Stimulated activated naive CD4-positive, alpha-beta T cell treated with Interleukin-2 at 50 U/mL for 16 hours (primary cell): ENCODE results near the gene CCNL2.
"Not testable (repeated sequence)": the region's sequence is repeated elsewhere in the genome, so short reads cannot be mapped to it uniquely, and the experiment has no call there.

Source experiments
- DNase-seq: peaks from one replicate; lab custom pipeline; 2025; lab: John Stamatoyannopoulos, UW

CCNL2 gene

DNA sequence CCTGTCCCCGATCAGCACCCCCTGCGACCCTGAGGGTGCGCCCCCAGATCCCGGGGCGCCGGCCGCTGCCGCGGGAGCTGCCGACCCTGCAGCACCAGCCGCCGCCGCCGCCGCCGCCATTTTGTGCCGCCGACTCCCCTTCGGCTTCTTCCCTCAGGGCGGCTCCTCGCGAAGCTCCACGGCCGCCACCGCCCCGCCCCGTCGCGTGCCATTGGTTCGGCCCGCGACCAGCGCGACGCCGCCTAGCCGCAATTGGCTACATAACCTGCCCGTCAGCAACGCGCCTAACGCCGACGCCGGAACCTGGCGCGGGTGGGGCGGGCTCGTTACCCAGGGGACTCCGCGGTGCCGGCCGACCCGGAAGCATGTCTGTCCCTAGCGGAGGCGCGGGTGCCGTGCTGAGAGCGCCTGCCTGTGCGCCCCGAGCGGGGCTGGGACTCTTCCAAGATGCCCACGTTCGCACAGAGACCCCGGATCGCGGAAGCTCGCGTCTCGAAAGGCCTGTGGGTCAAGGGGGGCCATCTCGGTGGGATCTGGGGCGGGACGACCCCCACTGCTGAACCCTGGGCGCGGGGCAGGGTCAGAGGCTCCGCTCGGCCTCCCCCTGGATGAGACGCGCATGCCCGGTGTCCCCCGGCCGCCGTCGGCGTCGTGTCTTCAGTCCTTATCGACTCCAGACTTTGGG lies at the start of gene CCNL2:
Gene CCNL2 (minus strand): TSS at position 149 of the 685 bp plus-strand sequence. CDS start 29 bp downstream, at position 120.
- DNase-seq = peak; percentile 100

- DNase-seq = not testable (repeated sequence)
These were observed 47.5 kb upstream of the CCNL2 start for GRCh38 chr1:1446631-1447030.

GRCh38 chr1:1442069-1442770 lies 43.1 kb upstream of the CCNL2 start:
- DNase-seq = no peak

DNA sequence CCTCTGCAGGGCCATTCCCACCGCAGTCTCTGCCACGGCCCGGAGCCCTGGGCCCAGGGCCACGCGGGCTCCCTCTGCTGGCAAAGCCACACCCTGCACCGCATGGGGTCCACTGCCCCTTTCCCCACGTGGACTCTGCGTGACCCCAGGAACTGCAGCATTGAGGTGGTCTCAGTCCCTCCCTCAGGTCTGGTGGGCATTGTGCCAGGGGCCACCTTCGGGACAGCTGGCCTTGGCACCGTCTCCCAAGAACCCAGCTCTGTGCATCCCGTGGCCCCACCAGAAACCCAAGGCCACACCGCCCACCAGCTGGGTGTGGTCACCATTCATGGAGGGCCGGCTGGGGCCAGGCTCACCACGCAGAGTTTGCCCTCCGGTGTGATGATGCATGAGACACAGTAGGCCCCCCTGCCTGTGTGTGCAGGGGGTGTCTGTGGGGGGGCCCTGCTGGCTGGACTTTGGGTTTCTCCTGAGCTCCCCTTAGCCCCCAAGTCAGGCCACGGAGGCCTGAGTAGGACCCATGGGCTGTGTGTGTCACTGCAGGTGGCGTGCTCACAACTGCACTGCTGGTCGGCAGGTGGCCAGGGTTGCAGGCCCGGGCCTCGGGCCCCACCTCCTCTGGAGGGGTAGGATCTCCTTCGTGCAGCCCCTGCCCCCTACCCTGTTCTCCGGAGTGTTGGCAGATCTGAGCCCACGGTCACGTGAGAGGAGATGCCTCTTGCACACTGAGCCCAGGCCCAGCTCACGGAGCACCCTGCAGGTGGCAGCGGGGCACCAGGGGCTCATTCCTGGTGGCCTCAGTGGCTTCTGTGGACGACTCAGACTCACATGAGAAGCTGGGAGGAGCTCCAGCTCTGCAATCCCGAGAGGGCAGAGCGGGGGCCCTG lies 42.1 kb upstream of the CCNL2 start:
- peak; percentile 27 for DNase-seq

- DNase-seq = no peak
These were observed 41.3 kb upstream of the CCNL2 start for GRCh38 chr1:1440262-1441001.

DNA sequence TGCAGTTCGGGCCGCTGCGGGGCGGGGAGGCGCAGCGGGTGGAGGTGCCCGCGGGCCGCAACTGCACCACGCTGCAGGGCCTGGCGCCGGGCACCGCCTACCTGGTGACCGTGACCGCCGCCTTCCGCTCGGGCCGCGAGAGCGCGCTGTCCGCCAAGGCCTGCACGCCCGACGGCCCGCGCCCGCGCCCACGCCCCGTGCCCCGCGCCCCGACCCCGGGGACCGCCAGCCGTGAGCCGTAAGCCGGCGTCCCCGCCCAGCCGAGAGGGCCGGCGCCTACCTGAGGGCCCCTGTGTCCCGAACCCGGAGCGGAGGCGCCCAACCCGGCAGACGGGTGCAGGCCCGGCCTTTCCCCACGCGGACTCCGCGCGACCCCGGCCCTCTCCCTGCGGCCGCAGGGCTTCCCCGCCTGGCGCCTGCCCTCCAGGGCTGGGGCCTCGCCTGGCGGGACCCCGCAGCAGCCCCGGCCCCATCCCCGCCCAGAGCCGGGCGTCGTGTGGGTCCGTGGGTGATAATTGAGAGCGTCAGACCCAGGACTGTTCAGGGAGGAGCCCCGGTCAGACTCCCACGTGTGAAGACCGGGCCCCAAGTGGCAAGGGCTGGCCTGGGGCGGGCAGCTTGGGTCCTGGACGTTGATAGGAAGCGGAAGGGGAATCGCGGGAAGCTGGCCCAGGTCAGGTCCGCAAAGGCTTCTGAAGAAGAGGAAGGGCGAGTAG lies 40.6 kb upstream of the CCNL2 start:
- no peak for DNase-seq

GRCh38 chr1:1438531-1439381 lies 39.6 kb upstream of the CCNL2 start:
- no peak for DNase-seq

GRCh38 chr1:1437904-1438376 lies 38.8 kb upstream of the CCNL2 start:
- no peak for DNase-seq

GRCh38 chr1:1437033-1437903 lies 38.1 kb upstream of the CCNL2 start:
- no peak for DNase-seq

DNA sequence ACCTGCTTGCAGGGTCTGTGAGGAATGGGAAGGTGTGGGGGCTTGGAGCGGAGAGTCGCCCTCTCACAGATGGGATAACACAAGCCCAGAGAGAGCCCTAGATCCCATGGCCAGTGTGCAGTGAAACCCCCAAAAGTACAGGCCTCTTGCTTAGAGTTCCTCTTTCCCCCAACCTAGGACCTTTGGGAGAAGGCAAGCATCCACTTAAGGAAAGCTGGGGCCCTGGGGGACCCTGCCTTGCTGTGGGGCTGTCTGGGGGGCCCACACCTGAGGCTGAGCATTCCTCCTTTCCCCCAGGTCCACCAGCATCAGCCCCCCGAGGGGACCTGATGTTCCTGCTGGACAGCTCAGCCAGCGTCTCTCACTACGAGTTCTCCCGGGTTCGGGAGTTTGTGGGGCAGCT lies 37.5 kb upstream of the CCNL2 start:
- no peak for DNase-seq

GRCh38 chr1:1435911-1436629 lies 36.9 kb upstream of the CCNL2 start:
- no peak for DNase-seq

DNA sequence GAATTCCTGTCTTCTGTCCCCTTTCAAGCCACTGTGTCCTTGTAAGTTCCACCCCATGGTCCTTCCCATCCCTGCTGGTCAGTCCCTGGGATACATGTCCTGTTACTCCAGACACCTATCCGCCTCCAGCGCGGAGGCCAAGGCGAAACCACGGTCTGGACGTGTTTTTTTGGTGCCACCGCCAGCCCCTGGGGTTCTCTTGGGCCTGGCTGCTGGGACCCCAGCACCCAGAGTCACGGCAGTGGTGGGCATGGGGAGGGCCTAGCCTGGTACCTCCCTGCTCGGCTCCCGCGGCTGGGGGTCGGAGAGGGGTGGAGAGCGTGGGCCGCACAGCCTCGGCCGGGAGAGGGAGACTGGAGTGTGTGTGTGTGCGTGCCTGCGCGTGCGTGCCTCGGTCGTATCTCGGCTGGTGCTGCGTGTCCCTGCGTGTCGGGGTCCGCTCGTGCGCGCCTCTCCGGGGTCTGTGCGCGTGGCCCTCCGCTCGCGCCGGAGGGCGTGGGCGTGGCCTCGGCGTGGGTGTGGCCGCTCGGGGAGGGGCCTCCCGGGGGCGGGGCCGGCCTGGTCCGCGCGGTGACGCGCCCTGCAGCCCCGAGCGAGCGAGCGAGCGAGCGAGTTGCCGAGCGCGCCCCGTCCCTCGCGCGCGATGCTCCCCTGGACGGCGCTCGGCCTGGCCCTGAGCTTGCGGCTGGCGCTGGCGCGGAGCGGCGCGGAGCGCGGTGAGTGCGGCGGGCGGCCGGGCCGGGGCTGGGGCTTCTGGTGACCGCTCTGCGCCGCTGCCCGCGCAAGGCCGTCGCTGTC lies 36.2 kb upstream of the CCNL2 start, which contains the start of gene VWA1:
Gene VWA1 (plus strand): TSS at position 585 of the 798 bp plus-strand sequence. CDS start 59 bp downstream, at position 644.
- DNase-seq = peak; percentile 42

DNA sequence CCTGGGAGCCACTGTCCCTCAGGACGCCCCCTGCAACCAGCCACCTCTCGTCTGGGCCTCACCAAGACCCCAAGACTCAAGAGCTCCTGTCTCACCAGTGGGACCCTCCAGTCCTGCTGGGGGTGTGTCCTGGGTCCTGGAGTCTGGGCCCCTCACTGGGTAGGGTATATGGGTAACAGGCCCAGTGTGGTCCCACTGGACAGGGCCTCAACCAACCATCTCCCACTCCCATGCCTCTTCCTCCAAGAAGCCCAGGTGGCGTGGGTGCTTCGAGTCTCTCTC lies 35.6 kb upstream of the CCNL2 start:
- no peak for DNase-seq

GRCh38 chr1:1434131-1434823 lies 35.1 kb upstream of the CCNL2 start:
- DNase-seq = no peak

DNA sequence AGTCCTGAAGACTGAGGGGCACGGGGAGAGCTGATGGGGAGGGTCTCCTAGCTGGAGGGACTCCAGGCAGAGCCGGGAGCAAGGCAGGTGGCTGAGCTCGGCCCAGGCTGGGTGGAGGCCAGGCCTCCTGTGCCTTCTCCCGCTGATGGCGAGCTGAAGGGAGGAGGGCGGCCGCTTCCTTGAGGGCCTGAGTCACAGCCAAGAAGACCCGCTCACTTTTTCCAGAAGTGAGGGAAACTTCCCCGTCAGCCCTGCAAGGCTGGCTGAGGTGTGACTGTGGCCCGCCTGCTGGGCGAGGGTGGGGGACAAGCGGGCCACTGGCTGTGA lies 34.6 kb upstream of the CCNL2 start:
- DNase-seq = peak; percentile 36

DNA sequence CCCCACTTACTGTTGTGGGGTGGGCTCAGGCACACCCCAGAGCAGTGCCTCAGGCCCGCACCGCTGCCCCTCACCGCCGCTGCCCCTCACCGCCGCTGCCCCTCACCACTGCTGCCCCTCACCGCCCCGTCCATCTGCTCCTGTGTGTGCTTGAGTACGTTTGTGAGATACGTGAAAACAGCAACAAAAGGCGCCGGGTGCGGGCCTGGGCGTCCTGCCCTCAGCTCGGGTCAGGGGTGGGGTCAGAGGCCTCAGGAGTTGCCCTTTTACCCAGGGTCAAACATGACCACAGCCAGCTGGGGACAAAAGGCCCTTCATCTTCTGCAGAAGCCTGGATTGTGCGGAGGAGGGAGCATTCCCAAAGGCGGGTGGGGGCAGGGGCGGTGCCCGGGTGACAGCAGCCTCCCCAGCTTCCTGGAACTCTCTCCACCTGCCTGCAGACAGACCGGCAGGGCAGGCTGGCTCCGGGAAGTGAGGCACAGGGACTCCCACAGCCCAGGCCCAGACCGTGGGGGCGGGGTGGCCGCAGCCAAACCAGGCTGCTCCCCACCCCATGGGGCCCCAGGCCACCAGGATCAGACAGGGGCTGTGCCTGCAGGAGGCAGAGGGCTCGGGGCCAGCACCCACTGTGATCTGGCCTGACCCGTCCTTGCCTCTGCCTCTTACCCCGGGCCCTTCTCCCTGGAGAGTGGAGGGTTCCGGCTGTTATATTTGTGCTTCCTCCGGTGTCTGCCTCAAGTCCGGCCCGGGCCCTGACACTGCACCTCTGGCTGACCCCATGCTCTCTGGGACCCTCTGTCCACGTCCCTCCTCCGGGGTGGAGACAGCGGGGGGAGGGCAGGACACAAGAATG lies 34.0 kb upstream of the CCNL2 start:
- no peak for DNase-seq
